ENCODE results near the gene RSF1.
"Not testable (repeated sequence)": the region's sequence is repeated elsewhere in the genome, so short reads cannot be mapped to it uniquely, and the experiment has no call there.

DNA sequence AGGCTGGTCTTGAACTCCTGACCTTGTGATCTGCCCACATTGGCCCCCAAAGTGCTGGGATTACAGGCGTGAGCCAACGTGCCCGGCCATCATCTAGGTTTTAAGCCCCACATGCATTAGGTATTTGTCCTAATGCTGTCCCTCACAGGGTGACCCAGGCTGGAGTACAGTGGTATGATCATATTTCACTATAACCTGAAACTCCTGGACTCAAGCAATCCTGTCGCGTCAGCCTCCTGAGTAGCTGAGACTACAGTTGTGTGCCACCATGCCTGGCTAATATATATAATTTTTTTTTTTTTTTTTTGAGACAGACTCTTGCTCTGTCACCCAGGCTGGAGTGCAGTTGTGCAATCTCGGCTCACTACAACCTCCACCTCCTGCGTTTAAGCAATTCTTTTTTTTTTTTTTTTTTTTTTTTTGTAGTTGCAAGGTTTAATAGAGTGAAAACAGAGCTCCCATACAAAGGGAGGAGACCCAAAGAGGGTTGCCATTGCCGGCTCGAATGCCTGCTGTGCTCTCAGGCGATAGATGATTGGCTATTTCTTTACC lies 37.5 kb upstream of the RSF1 start:
- TF ChIP-seq EZH2phosphoT487 (IDR thresholded peaks at IDR 0.05; ENCODE audit: low read depth) = not testable (repeated sequence)
- TF ChIP-seq, protein P1, sequence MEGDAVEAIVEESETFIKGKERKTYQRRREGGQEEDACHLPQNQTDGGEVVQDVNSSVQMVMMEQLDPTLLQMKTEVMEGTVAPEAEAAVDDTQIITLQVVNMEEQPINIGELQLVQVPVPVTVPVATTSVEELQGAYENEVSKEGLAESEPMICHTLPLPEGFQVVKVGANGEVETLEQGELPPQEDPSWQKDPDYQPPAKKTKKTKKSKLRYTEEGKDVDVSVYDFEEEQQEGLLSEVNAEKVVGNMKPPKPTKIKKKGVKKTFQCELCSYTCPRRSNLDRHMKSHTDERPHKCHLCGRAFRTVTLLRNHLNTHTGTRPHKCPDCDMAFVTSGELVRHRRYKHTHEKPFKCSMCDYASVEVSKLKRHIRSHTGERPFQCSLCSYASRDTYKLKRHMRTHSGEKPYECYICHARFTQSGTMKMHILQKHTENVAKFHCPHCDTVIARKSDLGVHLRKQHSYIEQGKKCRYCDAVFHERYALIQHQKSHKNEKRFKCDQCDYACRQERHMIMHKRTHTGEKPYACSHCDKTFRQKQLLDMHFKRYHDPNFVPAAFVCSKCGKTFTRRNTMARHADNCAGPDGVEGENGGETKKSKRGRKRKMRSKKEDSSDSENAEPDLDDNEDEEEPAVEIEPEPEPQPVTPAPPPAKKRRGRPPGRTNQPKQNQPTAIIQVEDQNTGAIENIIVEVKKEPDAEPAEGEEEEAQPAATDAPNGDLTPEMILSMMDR (IDR thresholded peaks at IDR 0.05; ENCODE audit: low read depth, low read length) = not testable (repeated sequence)

Measured in OCI-LY3 (cell line).